Skeletal muscle cell (primary cell): ENCODE data around the gene HDAC10.

Experiments
- DNase-seq: peaks from one replicate; pipeline ENCODE4 v3.0.0-alpha.2; 2010; ENCODE audit warnings: low read depth
- H3K4me3 ChIP-seq: 2 replicates; pipeline ENCODE4 v1.5.1; 2011; ENCODE audit warnings: low read depth, mild to moderate bottlenecking, control low read depth, low read length, moderate library complexity

Gene HDAC10

DNA sequence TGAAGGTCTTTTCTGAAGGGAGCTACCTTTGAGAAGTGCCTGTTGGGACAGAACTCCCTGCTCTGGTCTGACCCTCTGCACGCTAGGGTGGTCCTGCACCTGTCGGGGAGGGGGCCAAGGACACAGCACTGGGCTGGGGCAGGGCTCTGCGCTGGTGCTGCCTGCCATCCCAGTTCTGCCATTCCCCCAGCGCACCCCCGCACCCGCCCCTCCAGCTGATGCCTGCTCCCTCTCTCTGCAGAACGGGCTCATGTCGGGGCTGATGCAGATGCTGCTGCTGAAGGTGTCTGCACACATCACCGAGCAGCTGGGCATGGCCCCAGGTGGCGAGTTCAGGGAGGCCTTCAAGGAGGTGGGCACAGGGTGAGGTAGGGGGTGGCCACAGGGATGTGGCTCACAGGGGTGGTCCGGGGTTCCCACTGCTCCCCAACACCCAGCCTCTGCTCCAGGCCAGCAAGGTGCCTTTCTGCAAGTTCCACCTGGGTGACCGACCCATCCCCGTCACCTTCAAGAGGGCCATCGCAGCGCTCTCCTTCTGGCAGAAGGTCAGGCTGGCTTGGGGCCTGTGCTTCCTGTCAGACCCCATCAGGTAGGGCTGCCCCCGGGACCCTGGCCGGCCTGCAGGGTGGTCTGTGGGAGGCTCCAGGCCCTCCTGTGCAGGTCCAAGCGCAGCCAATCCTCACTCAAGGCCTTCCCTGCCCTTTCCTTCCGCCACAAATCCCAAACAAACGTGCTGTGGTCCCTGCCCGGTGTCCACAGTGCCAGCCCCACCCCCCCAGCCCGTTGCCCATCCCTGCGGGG, 53.9 kb downstream of the HDAC10 start:
- H3K4me3 ChIP-seq: no peak overlapping the region

DNA sequence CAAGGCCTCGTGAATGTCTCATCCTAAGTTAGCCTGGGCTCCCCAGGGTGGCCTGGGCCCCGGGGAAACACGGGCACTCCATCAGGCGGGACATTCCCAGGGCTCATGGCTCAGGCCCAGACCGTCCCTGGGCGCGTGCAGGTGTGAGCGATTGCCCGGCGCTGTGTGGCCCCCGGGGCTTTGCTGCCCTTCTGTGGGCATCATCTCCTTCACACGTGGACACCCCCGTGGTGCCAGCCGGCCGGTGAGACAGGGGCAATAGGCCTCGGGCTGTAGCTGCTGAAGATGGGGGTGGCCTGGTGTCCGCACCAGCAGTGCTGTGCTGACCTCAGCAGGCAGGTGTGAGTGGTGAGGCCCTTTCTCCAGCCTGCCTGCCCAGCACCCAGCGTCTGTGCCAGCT, 54.8 kb downstream of the HDAC10 start:
- H3K4me3 ChIP-seq: no peak overlapping the region
- no peak for DNase-seq

More for the DNA sequence above, 53.9 kb downstream of the HDAC10 start:
- DNase-seq: no peak
